KMS-11 (cell line): ENCODE data around the gene RGS10.

ENCODE experiments used
- H2AFZ ChIP-seq: fragments of 200-600 bp; sonication (generic); 2 replicates; pipeline ENCODE4 v1.6.1; 2016; ENCODE audit warnings: antibody characterized with exemption, mixed run types, low read depth
- H3K27ac ChIP-seq: fragments of 200-600 bp; sonication (generic); 2 replicates; pipeline ENCODE4 v1.6.1; 2016; ENCODE audit warnings: mild to moderate bottlenecking, mixed run types
- H3K27me3 ChIP-seq: fragments of 200-600 bp; sonication (generic); 2 replicates; pipeline ENCODE4 v1.6.1; 2017; ENCODE audit warnings: mild to moderate bottlenecking, low read depth, mixed run types, moderate library complexity; ENCODE audit not compliant: insufficient read depth
- H3K36me3 ChIP-seq: fragments of 200-600 bp; sonication (generic); 2 replicates; pipeline ENCODE4 v1.6.1; 2017; ENCODE audit warnings: mild to moderate bottlenecking, mixed run types; ENCODE audit not compliant: insufficient read depth
- H3K4me1 ChIP-seq: fragments of 200-600 bp; sonication (generic); 2 replicates; pipeline ENCODE4 v1.6.1; 2016; ENCODE audit warnings: mild to moderate bottlenecking, low read depth, mixed run types; ENCODE audit not compliant: poor library complexity, severe bottlenecking
- H3K4me2 ChIP-seq: fragments of 200-600 bp; sonication (generic); 2 replicates; pipeline ENCODE4 v1.7.0; 2016; ENCODE audit warnings: mild to moderate bottlenecking, mixed run types
- H3K4me3 ChIP-seq: fragments of 200-600 bp; sonication (generic); IDR thresholded peaks from 2 replicates; pipeline ENCODE4 v1.6.1; 2017; ENCODE audit warnings: low read depth, low read length, mixed read lengths; ENCODE audit not compliant: insufficient read depth
- H3K79me2 ChIP-seq: fragments of 200-600 bp; sonication (generic); 2 replicates; pipeline ENCODE4 v1.6.1; 2016; ENCODE audit warnings: low read depth, mixed run types; ENCODE audit not compliant: insufficient read depth
- H3K9ac ChIP-seq: fragments of 200-600 bp; sonication (generic); 2 replicates; pipeline ENCODE4 v1.6.1; 2016; ENCODE audit warnings: mild to moderate bottlenecking, mixed run types
- H4K20me1 ChIP-seq: fragments of 200-600 bp; sonication (generic); 2 replicates; pipeline ENCODE4 v1.6.1; 2016; ENCODE audit warnings: mild to moderate bottlenecking, mixed run types; ENCODE audit not compliant: insufficient read depth
- TF ChIP-seq, protein P1 (sequence below): fragments of 200-600 bp; sonication (generic); conservative IDR thresholded peaks from 2 replicates; pipeline ENCODE4 v1.6.1; 2017; ENCODE audit warnings: low read depth, mild to moderate bottlenecking, antibody characterized with exemption, low read length, moderate library complexity, mixed read lengths

The RGS10 gene

DNA sequence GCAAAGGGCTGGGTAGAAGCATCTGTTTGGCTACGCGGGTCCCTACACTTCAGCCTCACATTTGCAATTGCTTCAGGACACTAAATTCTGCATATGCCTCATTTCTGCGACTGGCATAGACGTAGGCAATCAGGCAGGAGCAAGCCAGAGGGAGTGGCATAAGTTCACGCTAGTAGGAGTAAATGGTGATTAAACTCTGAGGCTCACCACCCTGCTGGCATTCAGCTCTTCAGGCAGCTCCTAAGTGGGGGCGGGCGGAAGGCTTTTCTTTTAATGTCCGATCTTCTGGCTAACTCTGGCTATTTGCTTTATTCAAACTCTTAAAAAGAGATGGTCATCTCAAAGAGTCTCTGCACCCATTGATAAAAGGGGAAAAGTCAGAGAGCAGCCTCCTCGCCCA is 45.3 kb downstream of the RGS10 start:
- H3K9ac ChIP-seq: no peak overlapping the region
- H3K4me1 ChIP-seq: peaks cover 3% of the 10 kb centered on the region
- H3K27ac ChIP-seq: no peak overlapping the region
- no peak overlapping the region for H3K4me3 ChIP-seq
- H3K27me3 ChIP-seq: no peaks in the 10 kb centered on the region
- TF ChIP-seq, protein P1, sequence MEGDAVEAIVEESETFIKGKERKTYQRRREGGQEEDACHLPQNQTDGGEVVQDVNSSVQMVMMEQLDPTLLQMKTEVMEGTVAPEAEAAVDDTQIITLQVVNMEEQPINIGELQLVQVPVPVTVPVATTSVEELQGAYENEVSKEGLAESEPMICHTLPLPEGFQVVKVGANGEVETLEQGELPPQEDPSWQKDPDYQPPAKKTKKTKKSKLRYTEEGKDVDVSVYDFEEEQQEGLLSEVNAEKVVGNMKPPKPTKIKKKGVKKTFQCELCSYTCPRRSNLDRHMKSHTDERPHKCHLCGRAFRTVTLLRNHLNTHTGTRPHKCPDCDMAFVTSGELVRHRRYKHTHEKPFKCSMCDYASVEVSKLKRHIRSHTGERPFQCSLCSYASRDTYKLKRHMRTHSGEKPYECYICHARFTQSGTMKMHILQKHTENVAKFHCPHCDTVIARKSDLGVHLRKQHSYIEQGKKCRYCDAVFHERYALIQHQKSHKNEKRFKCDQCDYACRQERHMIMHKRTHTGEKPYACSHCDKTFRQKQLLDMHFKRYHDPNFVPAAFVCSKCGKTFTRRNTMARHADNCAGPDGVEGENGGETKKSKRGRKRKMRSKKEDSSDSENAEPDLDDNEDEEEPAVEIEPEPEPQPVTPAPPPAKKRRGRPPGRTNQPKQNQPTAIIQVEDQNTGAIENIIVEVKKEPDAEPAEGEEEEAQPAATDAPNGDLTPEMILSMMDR: no peak
- no peaks in the 10 kb centered on the region for H4K20me1 ChIP-seq
- no peaks in the 10 kb centered on the region for H3K36me3 ChIP-seq
- no peak overlapping the region for H3K4me2 ChIP-seq
- H2AFZ ChIP-seq: no peak overlapping the region
- H3K79me2 ChIP-seq: no peaks in the 10 kb centered on the region

DNA sequence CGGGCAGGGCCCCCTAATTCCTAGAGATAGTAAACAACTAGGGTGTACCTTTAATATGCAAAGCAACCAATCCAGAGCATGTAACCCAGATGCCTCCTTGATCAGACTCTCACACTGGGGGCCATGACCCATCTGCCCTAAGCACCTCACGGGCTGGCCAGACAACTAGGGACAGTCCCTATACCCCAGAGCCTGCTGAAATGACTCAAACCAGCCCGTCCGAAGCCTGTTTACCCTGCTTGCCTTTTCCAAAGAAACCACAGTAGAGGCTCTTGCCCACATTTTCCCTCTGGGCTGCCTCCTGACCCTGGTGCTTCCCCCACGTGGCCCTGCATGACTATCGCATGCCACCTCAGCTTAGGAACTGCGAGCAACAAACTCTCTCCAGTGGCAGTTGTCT is 46.2 kb downstream of the RGS10 start:
- no peak overlapping the region for H2AFZ ChIP-seq
- H3K9ac ChIP-seq: no peak overlapping the region
- H3K36me3 ChIP-seq: no peaks in the 10 kb centered on the region
- H4K20me1 ChIP-seq: no peaks in the 10 kb centered on the region
- H3K4me1 ChIP-seq: peaks cover 3% of the 10 kb centered on the region
- no peaks in the 10 kb centered on the region for H3K79me2 ChIP-seq
- no peak overlapping the region for H3K4me3 ChIP-seq
- H3K27ac ChIP-seq: no peak overlapping the region
- TF ChIP-seq, protein P1: no peak
- no peak overlapping the region for H3K4me2 ChIP-seq
- no peaks in the 10 kb centered on the region for H3K27me3 ChIP-seq

DNA sequence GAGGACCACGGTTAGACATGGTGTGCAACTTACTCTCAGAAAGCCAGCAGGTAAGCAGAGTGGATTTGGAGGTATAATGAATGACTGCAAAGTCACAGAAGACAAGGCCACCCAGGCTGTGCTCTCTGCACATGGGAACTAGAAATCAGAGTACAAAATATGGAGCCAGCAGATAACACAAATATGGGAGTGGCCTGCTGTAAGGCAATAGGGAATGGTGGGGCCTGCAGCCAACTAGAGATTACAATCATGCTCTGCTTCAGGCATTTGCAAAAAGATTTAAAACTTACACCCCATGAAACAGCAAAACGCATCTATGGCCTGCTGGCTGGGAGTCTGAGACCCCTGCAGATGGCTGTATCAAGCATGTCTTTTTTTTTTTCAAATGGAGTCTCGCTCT is 47.0 kb downstream of the RGS10 start:
- Histone ChIP-seq H4K20me1 (no peaks in the 10 kb centered on the region), H3K4me3 (no peak overlapping the region), H2AFZ (no peak overlapping the region), H3K27me3 (no peaks in the 10 kb centered on the region), H3K4me1 (peaks cover 3% of the 10 kb centered on the region), H3K4me2 (no peak overlapping the region), H3K9ac (no peak overlapping the region), H3K79me2 (no peaks in the 10 kb centered on the region), H3K27ac (no peak overlapping the region), H3K36me3 (no peaks in the 10 kb centered on the region)
- TF ChIP-seq, protein P1: no peak

DNA sequence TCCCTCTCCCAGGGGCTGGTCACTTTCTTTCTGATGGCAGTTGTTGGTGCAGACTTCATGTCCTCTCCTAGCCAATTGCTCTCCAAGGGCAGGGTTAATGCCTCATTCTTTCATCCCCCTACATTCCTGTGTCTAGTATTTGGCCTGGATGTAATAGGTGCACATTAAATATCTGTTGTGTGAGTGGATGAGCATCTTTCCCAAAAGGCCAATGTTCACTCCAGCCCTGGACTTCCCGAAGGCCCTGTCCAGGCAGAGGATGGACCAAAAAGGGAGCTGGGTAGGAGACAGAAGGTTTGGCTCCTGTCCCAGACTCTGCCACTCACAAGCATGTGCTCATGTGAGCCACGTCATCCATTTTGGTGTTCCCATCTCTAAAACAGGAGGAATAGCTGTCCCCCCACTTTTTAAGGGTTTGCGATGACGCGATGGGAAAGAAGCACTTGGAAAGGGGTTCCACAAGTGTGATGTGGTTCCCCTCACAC is 47.5 kb downstream of the RGS10 start:
- H3K27ac ChIP-seq: no peak overlapping the region
- H3K4me2 ChIP-seq: no peak overlapping the region
- H2AFZ ChIP-seq: no peak overlapping the region
- no peaks in the 10 kb centered on the region for H4K20me1 ChIP-seq
- peaks cover 3% of the 10 kb centered on the region for H3K4me1 ChIP-seq
- no peak overlapping the region for H3K9ac ChIP-seq
- no peaks in the 10 kb centered on the region for H3K79me2 ChIP-seq
- TF ChIP-seq, protein P1: no peak
- H3K27me3 ChIP-seq: no peaks in the 10 kb centered on the region
- no peak overlapping the region for H3K4me3 ChIP-seq
- H3K36me3 ChIP-seq: no peaks in the 10 kb centered on the region
